DOHH2 (cell line): Measurements from ENCODE around the gene PPARD.

ENCODE experiments used
- H3F3A ChIP-seq: fragments of 200-600 bp; sonication (generic), shearing (Covaris generic); 2 replicates; pipeline ENCODE4 v1.6.0; 2016; ENCODE audit warnings: antibody characterized with exemption, mild to moderate bottlenecking; ENCODE audit not compliant: control insufficient read depth, insufficient read depth
- H3K27ac ChIP-seq: fragments of 200-600 bp; sonication (generic); 2 replicates; pipeline ENCODE4 v1.5.1; 2014; ENCODE audit warnings: low read depth, mild to moderate bottlenecking, low read length, moderate library complexity
- H3K27me3 ChIP-seq: fragments of 200-600 bp; sonication (generic); 2 replicates; pipeline ENCODE4 v1.6.1; 2014; ENCODE audit warnings: mild to moderate bottlenecking, low read length, mixed read lengths; ENCODE audit not compliant: control insufficient read depth
- H3K36me3 ChIP-seq: fragments of 200-600 bp; sonication (generic); 2 replicates; pipeline ENCODE4 v1.6.1; 2014; ENCODE audit warnings: mild to moderate bottlenecking, low read length, moderate library complexity, mixed read lengths; ENCODE audit not compliant: control insufficient read depth
- H3K4me1 ChIP-seq: fragments of 200-600 bp; sonication (generic); 2 replicates; pipeline ENCODE4 v1.6.1; 2014; ENCODE audit warnings: mild to moderate bottlenecking, low read length, mixed read lengths; ENCODE audit not compliant: control insufficient read depth
- H3K4me2 ChIP-seq: fragments of 200-600 bp; sonication (generic); 2 replicates; pipeline ENCODE4 v1.6.0; 2014; ENCODE audit warnings: mild to moderate bottlenecking, low read length, moderate library complexity
- H3K4me3 ChIP-seq: fragments of 200-600 bp; sonication (generic); 2 replicates; pipeline ENCODE4 v1.5.1; 2014; ENCODE audit warnings: mild to moderate bottlenecking, low read length, mixed read lengths
- H3K79me2 ChIP-seq: fragments of 200-600 bp; sonication (generic); 2 replicates; pipeline ENCODE4 v1.6.1; 2014; ENCODE audit warnings: mild to moderate bottlenecking, low read length, mixed read lengths; ENCODE audit not compliant: control insufficient read depth
- H3K9me2 ChIP-seq: fragments of 200-600 bp; sonication (generic); replicated peaks from 2 replicates; pipeline ENCODE4 v1.6.1; 2014; ENCODE audit warnings: mild to moderate bottlenecking, low read length, mixed read lengths; ENCODE audit not compliant: control insufficient read depth
- H3K9me3 ChIP-seq: fragments of 200-600 bp; sonication (generic); 2 replicates; pipeline ENCODE4 v1.6.1; 2014; ENCODE audit warnings: antibody characterized with exemption, low read length, mixed read lengths; ENCODE audit not compliant: control insufficient read depth, insufficient read depth
- H4K20me1 ChIP-seq: fragments of 200-600 bp; sonication (generic); 2 replicates; pipeline ENCODE4 v1.6.0; 2014; ENCODE audit warnings: low read depth, mild to moderate bottlenecking, antibody characterized with exemption, low read length, moderate library complexity; ENCODE audit not compliant: control insufficient read depth, insufficient read depth
- EZH2phosphoT487 ChIP-seq: fragments of 200-600 bp; sonication (generic); IDR thresholded peaks from 2 replicates; pipeline ENCODE4 v1.6.1; 2017; ENCODE audit warnings: borderline replicate concordance, mild to moderate bottlenecking, antibody characterized with exemption, low read length, moderate library complexity, mixed read lengths
- TF ChIP-seq, protein P1 (sequence below): fragments of 200-600 bp; sonication (generic); IDR thresholded peaks from one replicate; pipeline ENCODE4 v1.5.1; 2014; ENCODE audit warnings: antibody characterized with exemption, mild to moderate bottlenecking, low read depth, low read length; ENCODE audit not compliant: poor library complexity, severe bottlenecking

Gene PPARD

DNA sequence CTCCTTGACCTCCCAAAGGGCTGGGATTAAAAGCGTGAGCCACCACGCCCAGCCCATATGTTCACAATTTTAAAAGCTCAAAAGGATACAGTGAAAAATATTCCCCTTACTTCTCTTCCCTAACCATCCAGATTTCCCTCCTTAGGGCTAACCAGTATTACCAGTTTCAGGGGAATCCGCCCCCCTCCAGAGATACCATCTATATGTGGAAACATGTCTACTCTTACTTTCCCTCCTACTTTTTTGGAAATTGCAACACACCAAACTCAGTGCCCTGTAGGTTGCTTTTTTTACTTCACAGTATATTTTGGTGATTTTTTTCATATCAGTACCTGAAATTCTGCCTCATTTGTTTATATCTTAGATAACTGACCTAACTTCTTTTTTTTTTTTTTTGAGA is 118.9 kb downstream of the PPARD start:
- Histone ChIP-seq H3K27ac (no peak overlapping the region), H3K36me3 (peaks cover 26% of the 10 kb centered on the region), H3K4me1 (0 out of 2 replicates have a peak, but pooled peaks cover 4% of the 10 kb centered on the region), H3K9me2 (no peaks in the 10 kb centered on the region), H3K9me3 (no peaks in the 10 kb centered on the region), H3K4me3 (no peak overlapping the region), H3K27me3 (no peaks in the 10 kb centered on the region), H3F3A (no peaks in the 10 kb centered on the region), H4K20me1 (peaks cover 3% of the 10 kb centered on the region; the same call in 1 of the 2 replicates), H3K4me2 (no peak overlapping the region), H3K79me2 (no peaks in the 10 kb centered on the region)
- TF ChIP-seq, protein P1, sequence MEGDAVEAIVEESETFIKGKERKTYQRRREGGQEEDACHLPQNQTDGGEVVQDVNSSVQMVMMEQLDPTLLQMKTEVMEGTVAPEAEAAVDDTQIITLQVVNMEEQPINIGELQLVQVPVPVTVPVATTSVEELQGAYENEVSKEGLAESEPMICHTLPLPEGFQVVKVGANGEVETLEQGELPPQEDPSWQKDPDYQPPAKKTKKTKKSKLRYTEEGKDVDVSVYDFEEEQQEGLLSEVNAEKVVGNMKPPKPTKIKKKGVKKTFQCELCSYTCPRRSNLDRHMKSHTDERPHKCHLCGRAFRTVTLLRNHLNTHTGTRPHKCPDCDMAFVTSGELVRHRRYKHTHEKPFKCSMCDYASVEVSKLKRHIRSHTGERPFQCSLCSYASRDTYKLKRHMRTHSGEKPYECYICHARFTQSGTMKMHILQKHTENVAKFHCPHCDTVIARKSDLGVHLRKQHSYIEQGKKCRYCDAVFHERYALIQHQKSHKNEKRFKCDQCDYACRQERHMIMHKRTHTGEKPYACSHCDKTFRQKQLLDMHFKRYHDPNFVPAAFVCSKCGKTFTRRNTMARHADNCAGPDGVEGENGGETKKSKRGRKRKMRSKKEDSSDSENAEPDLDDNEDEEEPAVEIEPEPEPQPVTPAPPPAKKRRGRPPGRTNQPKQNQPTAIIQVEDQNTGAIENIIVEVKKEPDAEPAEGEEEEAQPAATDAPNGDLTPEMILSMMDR = no peak
- TF ChIP-seq EZH2phosphoT487 = no peak

DNA sequence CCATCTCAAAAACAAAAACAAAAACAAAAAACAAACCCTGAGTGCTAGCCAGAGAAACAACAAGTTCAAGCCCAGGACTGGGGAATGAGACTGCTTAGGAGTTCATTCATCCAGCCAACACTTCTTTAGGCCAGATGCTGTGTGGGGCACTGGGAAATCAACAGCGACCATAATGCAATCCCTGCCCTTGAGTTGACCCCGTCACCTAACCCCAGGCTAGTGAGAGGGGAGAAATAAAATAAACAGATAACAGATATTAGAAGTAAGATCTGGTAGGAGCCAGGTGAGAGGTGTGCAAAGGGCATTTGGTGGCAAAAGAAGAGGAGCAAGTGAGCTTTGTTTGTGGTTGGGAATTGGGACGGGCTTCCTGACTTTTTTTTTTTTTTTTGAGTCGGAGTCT is 120.9 kb downstream of the PPARD start:
- Histone ChIP-seq H3K79me2 (peaks cover 1% of the 10 kb centered on the region), H3K4me2 (no peak overlapping the region), H3K4me3 (no peak overlapping the region), H3K36me3 (peaks cover 31% of the 10 kb centered on the region), H3F3A (peaks cover under 1% of the 10 kb centered on the region), H3K27me3 (no peaks in the 10 kb centered on the region), H3K27ac (no peak overlapping the region), H3K4me1 (peaks cover 13% of the 10 kb centered on the region), H3K9me3 (no peaks in the 10 kb centered on the region), H3K9me2 (no peaks in the 10 kb centered on the region), H4K20me1 (peaks cover under 1% of the 10 kb centered on the region; the same call in 1 of the 2 replicates)
- TF ChIP-seq, protein P1 = no peak
- no peak for TF ChIP-seq EZH2phosphoT487

DNA sequence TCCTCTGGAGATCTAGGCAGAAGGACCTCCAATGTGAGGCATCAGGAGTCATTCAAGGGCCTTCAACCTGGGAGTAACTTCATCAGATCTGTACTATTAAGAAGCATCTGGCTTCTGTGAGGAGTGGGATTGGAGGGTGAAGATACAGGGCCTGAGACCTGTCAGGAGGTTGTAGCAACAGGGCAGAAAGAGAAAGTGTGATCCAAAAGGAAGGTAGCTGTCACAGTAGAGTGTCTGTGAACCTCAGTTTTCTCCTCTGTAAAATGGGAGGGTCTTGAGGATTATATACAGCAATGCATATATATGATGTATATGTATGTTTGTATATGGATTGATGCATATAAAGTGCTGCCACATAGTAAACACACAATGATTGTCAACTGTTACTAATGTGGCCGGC is 123.3 kb downstream of the PPARD start:
- TF ChIP-seq, protein P1 = no peak
- no peak for TF ChIP-seq EZH2phosphoT487
- no peaks in the 10 kb centered on the region for H3K9me2 ChIP-seq
- H4K20me1 ChIP-seq = peaks cover 15% of the 10 kb centered on the region; the same call in 1 of the 2 replicates
- H3K4me2 ChIP-seq = no peak overlapping the region
- H3K27me3 ChIP-seq = no peaks in the 10 kb centered on the region
- H3K36me3 ChIP-seq = peaks cover 49% of the 10 kb centered on the region
- peaks cover 24% of the 10 kb centered on the region for H3K4me1 ChIP-seq
- no peak overlapping the region for H3K27ac ChIP-seq
- H3K79me2 ChIP-seq = peaks cover 25% of the 10 kb centered on the region
- no peaks in the 10 kb centered on the region for H3K9me3 ChIP-seq
- no peak overlapping the region for H3K4me3 ChIP-seq
- peaks cover 24% of the 10 kb centered on the region for H3F3A ChIP-seq
